RPMI7951 (cell line): Measurements from ENCODE around the gene KMT2D. TPM values are rescaled to one million over a fixed set of nuclear protein-coding genes. Genes with fewer than 3 reads are reported as not detected.
A peak's percentile ranks its signal among the peaks of the same experiment; 100 is the strongest.
"Not testable (repeated sequence)": the region's sequence is repeated elsewhere in the genome, so short reads cannot be mapped to it uniquely, and the experiment has no call there.

Source experiments
- DNase-seq: peaks from one replicate; pipeline ENCODE4 v3.0.0-alpha.2; 2012; ENCODE audit warnings: low read depth
- total RNA-seq: library from RNA; depleted of rRNA; stranded (reverse); fragments of >200 nt; shearing (Covaris generic); gene quantifications from 2 replicates; pipeline ENCODE4 v1.2.3, GENCODE V29; 2014

KMT2D gene
- total RNA-seq, 1 experiment from 2014 or later = 6.8 TPM

- DNase-seq = peak; percentile 88
Observed at GRCh38 chr12:49088150-49088931, 27.7 kb upstream of the KMT2D start.

- no peak for DNase-seq
Observed at GRCh38 chr12:49086116-49086515, 25.5 kb upstream of the KMT2D start.

- no peak for DNase-seq
Observed at GRCh38 chr12:49084438-49084837, 23.8 kb upstream of the KMT2D start.

- no peak for DNase-seq
Observed at GRCh38 chr12:49079793-49080192, 19.2 kb upstream of the KMT2D start.

- DNase-seq = no peak
Observed at GRCh38 chr12:49070971-49071370, 10.4 kb upstream of the KMT2D start.

- DNase-seq = peak; percentile 95
Observed at GRCh38 chr12:49069507-49070346, 9.1 kb upstream of the KMT2D start, which contains the start of gene RHEBL1. TSS of gene RHEBL1 (minus strand) at chr12:49069979. CDS start at chr12:49069785, 194 bp downstream.

- no peak for DNase-seq
Observed at GRCh38 chr12:49068879-49069506, 8.4 kb upstream of the KMT2D start.

- DNase-seq = no peak
Observed at GRCh38 chr12:49066120-49066519, 5.5 kb upstream of the KMT2D start.

GRCh38 chr12:49064767-49065152 lies 4.2 kb upstream of the KMT2D start:
- DNase-seq = no peak

GRCh38 chr12:49061916-49062315 lies 1.3 kb upstream of the KMT2D start:
- not testable (repeated sequence) for DNase-seq

GRCh38 chr12:49061157-49061650 lies 610 bp upstream of the KMT2D start:
- DNase-seq = no peak

- peak; percentile 7 for DNase-seq
Observed at GRCh38 chr12:49059299-49060171, 1.1 kb downstream of the KMT2D start.

- no peak for DNase-seq
Observed at GRCh38 chr12:49059045-49059298, 1.6 kb downstream of the KMT2D start.

- DNase-seq = no peak
Observed at GRCh38 chr12:49058366-49059044, 2.1 kb downstream of the KMT2D start.

- DNase-seq = no peak
Observed at GRCh38 chr12:49057888-49058287, 2.7 kb downstream of the KMT2D start.

- DNase-seq = peak; percentile 68
Observed at GRCh38 chr12:49055978-49056754, 4.4 kb downstream of the KMT2D start.

GRCh38 chr12:49055092-49055491 lies 5.5 kb downstream of the KMT2D start:
- DNase-seq = no peak

GRCh38 chr12:49054524-49054923 lies 6.1 kb downstream of the KMT2D start:
- no peak for DNase-seq

GRCh38 chr12:49054096-49054495 lies 6.5 kb downstream of the KMT2D start:
- no peak for DNase-seq
